GM13977 (cell line): ENCODE data around the gene ABHD4.
"Not testable (repeated sequence)": the region's sequence is repeated elsewhere in the genome, so short reads cannot be mapped to it uniquely, and the experiment has no call there.

ENCODE experiments used
- DNase-seq: peaks from one replicate; pipeline ENCODE4 v3.0.0; 2012; ENCODE audit warnings: low spot score
- CTCF ChIP-seq: IDR thresholded peaks from 2 replicates; pipeline ENCODE4 v1.5.1; 2012; ENCODE audit warnings: mild to moderate bottlenecking, control low read depth; ENCODE audit not compliant: insufficient read depth; ENCODE audit errors: extremely low read depth, missing control alignments
- in situ Hi-C: fragments of 300-500 bp; cut with MboI; formaldehyde crosslinking; loops from one replicate; pipeline ENCODE4 v1.12.0; 2022; ENCODE audit warnings: low sequenced_read_pairs, low pct_unique_long_range_greater_than_20kb, mixed read lengths, inconsistent platforms; ENCODE audit not compliant: unreplicated experiment

The ABHD4 gene

GRCh38 chr14:22606380-22606779, 8.3 kb downstream of the ABHD4 start:
- in situ Hi-C loops = no loop called here
- DNase-seq = no peak
- no peak for TF ChIP-seq CTCF

GRCh38 chr14:22607291-22607690, 9.2 kb downstream of the ABHD4 start:
- in situ Hi-C loops = no loop called here
- no peak for TF ChIP-seq CTCF

DNA sequence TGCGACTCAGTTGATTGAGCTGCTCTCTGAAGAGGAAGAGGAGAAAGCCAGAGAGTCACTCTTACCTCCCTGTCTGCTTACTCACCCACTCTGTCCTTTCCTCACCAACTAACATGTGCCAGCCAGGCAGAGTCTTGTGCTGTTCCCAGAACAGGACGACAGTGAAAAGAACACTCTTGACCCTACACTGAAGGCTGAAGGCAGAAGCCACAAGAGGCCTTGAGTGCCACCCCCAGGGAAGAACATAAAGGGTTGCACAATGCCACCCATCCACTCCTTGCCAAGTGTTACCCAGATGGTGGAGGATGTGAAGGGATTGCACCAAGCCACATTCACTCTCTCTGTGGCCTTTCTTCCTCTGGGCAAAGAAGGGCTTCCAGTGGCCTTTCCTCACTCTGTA, 12.8 kb downstream of the ABHD4 start:
- in situ Hi-C loops = no loop called here

More at GRCh38 chr14:22607291-22607690, 9.2 kb downstream of the ABHD4 start:
- DNase-seq = no peak

DNA sequence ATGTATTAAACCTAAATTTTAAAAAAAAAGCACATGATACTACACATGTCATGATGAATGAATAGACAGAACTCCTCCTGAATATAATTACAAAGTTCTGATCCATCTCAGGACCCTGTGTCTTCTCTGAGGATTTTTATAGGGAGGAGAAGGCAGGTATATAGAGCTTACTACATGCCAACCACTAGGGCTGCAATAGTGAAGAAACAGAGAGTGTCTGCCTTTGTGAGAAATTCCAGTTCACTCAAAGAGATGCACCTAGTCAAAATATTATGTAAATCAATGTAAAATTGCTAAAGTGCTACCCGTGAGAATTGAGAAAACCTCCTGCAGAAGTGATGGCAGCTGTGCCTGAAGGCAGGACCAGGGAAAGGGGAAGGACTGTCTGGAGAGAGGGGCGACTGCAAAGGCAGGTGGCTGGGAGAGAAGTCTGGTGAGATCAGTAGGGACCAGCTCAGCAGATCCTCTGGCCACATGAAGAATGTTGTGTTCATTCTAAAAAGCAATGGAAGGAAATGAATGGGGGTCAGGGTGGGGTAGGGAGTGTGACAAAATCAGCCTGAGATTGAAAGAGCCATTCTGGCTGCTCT, 15.1 kb downstream of the ABHD4 start:
- no peak for TF ChIP-seq CTCF
- no peak for DNase-seq

More for the DNA sequence above, 12.8 kb downstream of the ABHD4 start:
- DNase-seq = no peak
- TF ChIP-seq CTCF = no peak

GRCh38 chr14:22613736-22614239, 15.7 kb downstream of the ABHD4 start:
- no peak for DNase-seq
- TF ChIP-seq CTCF = no peak
- in situ Hi-C loops = no loop called here

More for the DNA sequence above, 15.1 kb downstream of the ABHD4 start:
- in situ Hi-C loops = no loop called here

GRCh38 chr14:22614240-22614799, 16.2 kb downstream of the ABHD4 start:
- no peak for TF ChIP-seq CTCF
- in situ Hi-C loops = no loop called here
- no peak for DNase-seq

DNA sequence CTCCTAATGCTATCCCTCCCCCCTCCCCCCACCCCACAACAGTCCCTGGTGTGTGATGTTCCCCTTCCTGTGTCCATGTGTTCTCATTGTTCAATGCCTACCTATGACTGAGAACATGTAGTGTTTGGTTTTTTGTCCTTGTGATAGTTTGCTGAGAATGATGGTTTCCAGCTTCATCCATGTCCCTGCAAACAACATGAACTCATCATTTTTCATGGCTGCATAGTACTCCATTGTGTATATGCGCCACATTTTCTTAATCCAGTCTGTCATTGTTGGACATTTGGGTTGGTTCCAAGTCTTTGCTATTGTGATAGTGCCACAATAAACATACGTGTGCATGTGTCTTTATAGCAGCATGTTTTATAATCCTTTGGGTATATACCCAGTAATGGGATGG, 17.7 kb downstream of the ABHD4 start:
- in situ Hi-C loops, DNase-seq: not testable (repeated sequence)
